GM13977 (cell line): ENCODE results near the gene PTPRC.

Source experiments
- DNase-seq: peaks from one replicate; pipeline ENCODE4 v3.0.0; 2012; ENCODE audit warnings: low spot score
- CTCF ChIP-seq: IDR thresholded peaks from 2 replicates; pipeline ENCODE4 v1.5.1; 2012; ENCODE audit warnings: mild to moderate bottlenecking, control low read depth; ENCODE audit not compliant: insufficient read depth; ENCODE audit errors: extremely low read depth, missing control alignments
- in situ Hi-C: fragments of 300-500 bp; cut with MboI; formaldehyde crosslinking; loops from one replicate; pipeline ENCODE4 v1.12.0; 2022; ENCODE audit warnings: low sequenced_read_pairs, low pct_unique_long_range_greater_than_20kb, mixed read lengths, inconsistent platforms; ENCODE audit not compliant: unreplicated experiment

Gene PTPRC

GRCh38 chr1:198788561-198789064 is 149.8 kb downstream of the PTPRC start:
- TF ChIP-seq CTCF: peak; percentile 48
- in situ Hi-C loops: no loop called here
- peak; percentile 32 for DNase-seq

- no peak for TF ChIP-seq CTCF
- no peak for DNase-seq
- in situ Hi-C loops: no loop called here
Measured at GRCh38 chr1:198793714-198794113, 154.9 kb downstream of the PTPRC start.

GRCh38 chr1:198794498-198794897 is 155.7 kb downstream of the PTPRC start:
- in situ Hi-C loops: no loop called here
- no peak for TF ChIP-seq CTCF
- no peak for DNase-seq

GRCh38 chr1:198797656-198798055 is 158.8 kb downstream of the PTPRC start:
- in situ Hi-C loops: no loop called here
- TF ChIP-seq CTCF: no peak
- DNase-seq: no peak

- peak; percentile 11 for DNase-seq
- peak; percentile 12 for TF ChIP-seq CTCF
- in situ Hi-C loops: no loop called here
Measured at GRCh38 chr1:198798923-198799386, 160.1 kb downstream of the PTPRC start.

GRCh38 chr1:198805498-198806151 is 166.8 kb downstream of the PTPRC start:
- in situ Hi-C loops: no loop called here
- DNase-seq: no peak

More at GRCh38 chr1:198805498-198806151, 166.8 kb downstream of the PTPRC start:
- no peak for TF ChIP-seq CTCF
